HUES48 (cell line): ENCODE results near the gene GRIP2.

Experiments
- H3K27ac ChIP-seq: one replicate; pipeline ENCODE4 v1.7.0; 2013; ENCODE audit warnings: low read depth, low read length, inconsistent platforms
- H3K27me3 ChIP-seq: 2 replicates; pipeline ENCODE4 v1.6.1; 2013; ENCODE audit warnings: mild to moderate bottlenecking, low read length; ENCODE audit not compliant: control insufficient read depth, insufficient read depth
- H3K36me3 ChIP-seq: 2 replicates; pipeline ENCODE4 v1.6.1; 2013; ENCODE audit warnings: low read length; ENCODE audit not compliant: control insufficient read depth, insufficient read depth
- H3K4me1 ChIP-seq: 2 replicates; pipeline ENCODE4 v1.6.1; 2013; ENCODE audit warnings: mild to moderate bottlenecking, low read length; ENCODE audit not compliant: control insufficient read depth, insufficient read depth
- H3K4me3 ChIP-seq: 2 replicates; pipeline ENCODE4 v1.5.1; 2013; ENCODE audit warnings: mild to moderate bottlenecking, low read depth, low read length
- H3K9ac ChIP-seq: 2 replicates; pipeline ENCODE4 v1.6.1; 2013; ENCODE audit warnings: mild to moderate bottlenecking, low read depth, low read length, moderate library complexity
- H3K9me3 ChIP-seq: 2 replicates; pipeline ENCODE4 v1.6.1; 2013; ENCODE audit warnings: low read length; ENCODE audit not compliant: control insufficient read depth, insufficient read depth

Gene GRIP2

DNA sequence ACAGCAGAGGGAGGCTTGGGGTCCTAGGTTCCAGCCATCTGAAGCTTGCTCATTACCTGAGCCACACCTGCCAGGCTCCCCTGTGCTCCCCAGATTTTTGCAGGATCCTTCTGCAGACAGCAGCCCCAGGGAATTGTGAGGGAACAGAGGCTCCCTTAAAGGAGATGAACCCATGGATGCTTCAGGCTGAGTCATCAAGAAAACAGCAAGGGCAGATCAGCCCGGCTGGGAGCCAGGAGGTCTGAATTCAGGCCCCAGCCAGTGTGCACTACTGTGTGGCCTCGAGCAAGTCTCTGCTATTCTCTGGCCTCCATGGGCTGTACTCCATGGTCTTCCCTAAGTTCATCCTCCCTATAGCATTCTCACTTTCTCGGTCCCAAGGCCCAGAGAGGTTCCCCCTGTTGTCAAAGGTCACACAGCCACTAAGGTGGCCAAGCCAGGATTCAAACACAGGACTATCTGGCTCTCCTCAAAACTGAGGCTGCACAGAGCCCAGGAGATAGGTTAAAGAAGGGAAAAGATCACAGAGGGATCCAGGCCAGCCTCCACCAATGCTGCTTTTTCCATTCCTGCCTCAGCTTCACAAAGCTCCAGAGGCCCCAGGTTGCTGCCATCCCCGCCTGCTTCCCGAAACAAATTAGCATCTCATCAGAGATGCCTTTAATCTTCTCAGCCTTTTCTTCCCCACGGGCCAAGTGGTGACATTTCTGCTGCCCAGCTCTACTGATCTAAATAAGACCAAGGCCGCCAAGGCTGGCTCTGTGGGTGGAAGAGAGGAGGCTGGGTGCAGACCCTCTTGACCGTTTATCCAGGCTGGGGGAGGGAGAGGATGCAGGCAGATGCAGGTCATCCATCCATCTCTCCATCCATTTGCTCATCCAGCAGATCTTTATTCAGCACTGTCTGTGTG lies 21.2 kb upstream of the GRIP2 start:
- Histone ChIP-seq H3K4me1 (peaks cover 16% of the 10 kb centered on the region; the same call in 1 of the 2 replicates), H3K9me3 (no peaks in the 10 kb centered on the region), H3K36me3 (no peaks in the 10 kb centered on the region), H3K27me3 (no peaks in the 10 kb centered on the region), H3K9ac (no peak overlapping the region), H3K4me3 (no peak overlapping the region), H3K27ac (no peak overlapping the region)

- Histone ChIP-seq H3K4me3 (no peak overlapping the region), H3K9me3 (no peaks in the 10 kb centered on the region), H3K27me3 (no peaks in the 10 kb centered on the region), H3K27ac (no peak overlapping the region), H3K4me1 (peaks cover 22% of the 10 kb centered on the region; the same call in 1 of the 2 replicates), H3K9ac (no peak overlapping the region), H3K36me3 (no peaks in the 10 kb centered on the region)
These were observed 20.0 kb upstream of the GRIP2 start for GRCh38 chr3:14560110-14560509.

- Histone ChIP-seq H3K9me3 (no peaks in the 10 kb centered on the region), H3K27me3 (no peaks in the 10 kb centered on the region), H3K9ac (no peak overlapping the region), H3K4me3 (no peak overlapping the region), H3K27ac (no peak overlapping the region), H3K4me1 (peaks cover 7% of the 10 kb centered on the region; the same call in 1 of the 2 replicates), H3K36me3 (no peaks in the 10 kb centered on the region)
These were observed 17.9 kb upstream of the GRIP2 start for GRCh38 chr3:14558029-14558428.

DNA sequence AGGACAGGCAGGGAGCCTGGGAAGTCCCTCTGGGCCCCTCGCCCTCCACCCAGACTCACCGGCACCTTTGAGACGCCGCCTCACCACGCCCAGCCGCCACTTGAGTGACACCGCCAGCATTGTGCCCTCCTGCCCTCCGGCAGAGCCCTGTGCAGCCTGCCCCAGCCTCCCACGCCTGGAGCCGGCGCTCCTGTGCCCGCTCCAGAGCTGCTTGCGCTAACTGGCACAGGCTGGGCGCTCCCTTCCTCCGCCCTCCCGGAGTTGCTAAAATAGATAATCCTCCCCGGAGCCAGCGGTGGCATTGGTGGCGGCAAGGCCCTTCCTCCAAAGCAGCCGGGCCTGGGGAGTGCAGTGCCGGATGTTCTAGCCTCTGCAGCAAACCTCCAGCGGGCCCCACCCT lies 15.7 kb upstream of the GRIP2 start:
- Histone ChIP-seq H3K27ac (no peak overlapping the region), H3K4me1 (peaks cover 7% of the 10 kb centered on the region; the same call in 1 of the 2 replicates), H3K9me3 (no peaks in the 10 kb centered on the region), H3K27me3 (no peaks in the 10 kb centered on the region), H3K36me3 (no peaks in the 10 kb centered on the region), H3K4me3 (no peak overlapping the region; the same call in 1 of the 2 replicates), H3K9ac (no peak overlapping the region)

- no peaks in the 10 kb centered on the region for H3K36me3 ChIP-seq
- no peak overlapping the region for H3K27ac ChIP-seq
- H3K27me3 ChIP-seq: no peaks in the 10 kb centered on the region
- no peak overlapping the region for H3K9ac ChIP-seq
- H3K4me1 ChIP-seq: peaks cover 7% of the 10 kb centered on the region; the same call in 1 of the 2 replicates
- H3K4me3 ChIP-seq: no peak overlapping the region
- H3K9me3 ChIP-seq: no peaks in the 10 kb centered on the region
These were observed 14.6 kb upstream of the GRIP2 start for GRCh38 chr3:14554715-14555114.

GRCh38 chr3:14553871-14554270 lies 13.7 kb upstream of the GRIP2 start:
- no peaks in the 10 kb centered on the region for H3K27me3 ChIP-seq
- H3K9ac ChIP-seq: no peak overlapping the region
- no peak overlapping the region for H3K4me3 ChIP-seq

GRCh38 chr3:14552717-14553116 lies 12.6 kb upstream of the GRIP2 start:
- no peaks in the 10 kb centered on the region for H3K9me3 ChIP-seq
- H3K4me3 ChIP-seq: no peak overlapping the region
- no peaks in the 10 kb centered on the region for H3K27me3 ChIP-seq
- H3K9ac ChIP-seq: no peak overlapping the region
- no peak overlapping the region for H3K27ac ChIP-seq
- H3K36me3 ChIP-seq: no peaks in the 10 kb centered on the region
- H3K4me1 ChIP-seq: peaks cover 7% of the 10 kb centered on the region; the same call in 1 of the 2 replicates

More at GRCh38 chr3:14553871-14554270, 13.7 kb upstream of the GRIP2 start:
- no peak overlapping the region for H3K27ac ChIP-seq
- peaks cover 7% of the 10 kb centered on the region; the same call in 1 of the 2 replicates for H3K4me1 ChIP-seq
- no peaks in the 10 kb centered on the region for H3K36me3 ChIP-seq
- H3K9me3 ChIP-seq: no peaks in the 10 kb centered on the region

- Histone ChIP-seq H3K27ac (no peak overlapping the region), H3K4me3 (no peak overlapping the region), H3K9me3 (no peaks in the 10 kb centered on the region), H3K27me3 (no peaks in the 10 kb centered on the region), H3K9ac (no peak overlapping the region), H3K36me3 (no peaks in the 10 kb centered on the region), H3K4me1 (peaks cover 7% of the 10 kb centered on the region; the same call in 1 of the 2 replicates)
These were observed 12.0 kb upstream of the GRIP2 start for GRCh38 chr3:14552041-14552648.

DNA sequence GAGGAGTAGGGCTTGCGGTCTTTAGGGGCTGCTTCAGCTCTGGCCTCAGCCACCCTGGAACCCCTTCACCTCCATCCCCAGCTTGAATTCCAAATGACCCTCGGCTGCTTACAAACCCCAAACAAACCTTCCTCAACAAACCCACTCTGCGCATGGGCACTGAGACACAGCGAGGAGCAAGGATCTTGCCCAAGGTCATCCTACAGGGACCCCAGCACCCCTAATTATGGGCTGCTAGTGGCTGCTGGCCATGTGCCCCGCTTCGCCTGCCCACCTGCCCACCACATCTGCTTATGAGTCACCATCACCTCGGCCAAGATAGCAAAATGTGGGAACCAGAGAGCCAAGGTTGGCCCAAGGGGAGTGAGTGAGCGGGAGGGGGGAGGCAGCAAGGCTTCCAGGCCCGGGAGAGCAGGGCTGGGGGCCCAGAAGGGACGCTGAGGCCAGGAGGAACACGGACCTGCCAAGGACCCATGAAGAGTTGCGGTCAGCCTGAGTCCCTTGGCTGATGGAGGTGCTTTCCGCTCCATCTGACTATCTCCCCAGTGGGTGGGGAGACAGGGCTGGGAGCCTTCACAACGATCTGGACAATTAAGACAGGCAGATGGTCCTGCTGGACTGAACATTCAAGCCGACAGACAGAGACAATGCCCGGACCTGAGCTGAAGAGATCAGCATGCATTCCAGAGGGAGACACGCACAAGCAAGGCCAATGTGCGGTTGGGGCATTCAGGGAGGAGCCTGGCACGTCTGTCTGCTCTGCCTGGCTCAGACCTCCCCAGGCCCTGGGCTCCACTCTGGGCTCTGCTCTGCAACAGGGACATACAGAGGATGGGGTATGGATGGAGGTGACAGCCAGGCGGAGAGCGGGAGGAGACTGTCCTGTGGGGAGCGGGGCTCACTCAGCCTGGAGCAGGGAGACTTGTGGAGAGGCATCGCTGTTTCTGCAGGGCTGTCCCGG lies 10.8 kb upstream of the GRIP2 start:
- no peaks in the 10 kb centered on the region for H3K36me3 ChIP-seq
- peaks cover 6% of the 10 kb centered on the region; the same call in 1 of the 2 replicates for H3K4me1 ChIP-seq
- no peaks in the 10 kb centered on the region for H3K9me3 ChIP-seq
- no peak overlapping the region for H3K27ac ChIP-seq
- no peaks in the 10 kb centered on the region for H3K27me3 ChIP-seq
- no peak overlapping the region for H3K9ac ChIP-seq
- H3K4me3 ChIP-seq: no peak overlapping the region

DNA sequence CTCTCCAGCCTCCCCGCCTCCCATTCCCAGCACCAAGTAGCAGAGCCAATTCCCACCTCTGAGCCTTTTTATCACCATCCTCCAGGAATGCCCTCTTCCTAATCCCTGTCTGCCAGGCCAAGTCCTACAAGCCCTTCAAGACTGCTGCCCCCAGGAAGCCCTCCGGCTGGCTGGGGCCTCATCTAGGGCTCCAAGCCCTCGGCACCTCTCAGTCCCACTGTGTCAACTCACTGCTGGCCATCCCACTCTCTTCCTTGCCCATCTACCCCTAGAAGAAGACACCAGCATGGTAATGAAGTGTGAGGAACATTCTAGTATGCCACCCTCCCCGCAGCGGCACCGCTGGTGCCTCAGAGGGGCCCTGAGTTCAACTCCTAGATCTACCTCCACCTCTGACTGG lies 10.0 kb upstream of the GRIP2 start:
- H3K27me3 ChIP-seq: no peaks in the 10 kb centered on the region

More for the DNA sequence above, 10.0 kb upstream of the GRIP2 start:
- Histone ChIP-seq H3K27ac (no peak overlapping the region), H3K9me3 (no peaks in the 10 kb centered on the region), H3K36me3 (no peaks in the 10 kb centered on the region), H3K4me3 (no peak overlapping the region), H3K9ac (no peak overlapping the region), H3K4me1 (no peaks in the 10 kb centered on the region)
